HG03442 (cell line): ENCODE data around the gene PCK1.

ENCODE experiments used
- ATAC-seq: cut with Tn5 transposase; IDR thresholded peaks from one replicate; pipeline ENCODE4 v1.9.1; 2021; ENCODE audit warnings: mild to moderate bottlenecking, moderate library complexity; ENCODE audit not compliant: unreplicated experiment

PCK1 gene

GRCh38 chr20:57536120-57536708 lies 24.7 kb upstream of the PCK1 start:
- ATAC-seq, result no peak

GRCh38 chr20:57536771-57537724 lies 23.9 kb upstream of the PCK1 start:
- ATAC-seq, result no peak

- ATAC-seq, result no peak
These were observed 23.1 kb upstream of the PCK1 start for GRCh38 chr20:57537822-57538221.

GRCh38 chr20:57539889-57540288 lies 21.0 kb upstream of the PCK1 start:
- no peak for ATAC-seq

- ATAC-seq, result no peak
These were observed 19.9 kb upstream of the PCK1 start for GRCh38 chr20:57540890-57541580.

- ATAC-seq, result no peak
These were observed 17.2 kb upstream of the PCK1 start for GRCh38 chr20:57543754-57544153.

GRCh38 chr20:57544838-57545564 lies 15.9 kb upstream of the PCK1 start:
- no peak for ATAC-seq

- no peak for ATAC-seq
These were observed 14.8 kb upstream of the PCK1 start for GRCh38 chr20:57545927-57546662.

GRCh38 chr20:57546956-57547649 lies 13.8 kb upstream of the PCK1 start:
- ATAC-seq, result no peak

GRCh38 chr20:57548177-57549058 lies 12.5 kb upstream of the PCK1 start:
- no peak for ATAC-seq

GRCh38 chr20:57552471-57552870 lies 8.4 kb upstream of the PCK1 start:
- ATAC-seq, result no peak

GRCh38 chr20:57553376-57554018 lies 7.4 kb upstream of the PCK1 start:
- ATAC-seq, result no peak

- no peak for ATAC-seq
These were observed 5.3 kb upstream of the PCK1 start for GRCh38 chr20:57555457-57556184.

GRCh38 chr20:57556980-57557274 lies 4.0 kb upstream of the PCK1 start:
- no peak for ATAC-seq

- ATAC-seq, result no peak
These were observed 2.8 kb upstream of the PCK1 start for GRCh38 chr20:57557926-57558613.

GRCh38 chr20:57558614-57559288 lies 2.2 kb upstream of the PCK1 start:
- ATAC-seq, result no peak

- ATAC-seq, result no peak
These were observed 1.6 kb upstream of the PCK1 start for GRCh38 chr20:57559289-57559634.
